HepG2 (cell line): ENCODE measurements around the gene PPP2R2C. TPM values are rescaled to one million over a fixed set of nuclear protein-coding genes. Genes with fewer than 3 reads are reported as not detected.

Experiments used
- GTF3A ChIP-seq: sonication (generic); formaldehyde crosslinking; conservative IDR thresholded peaks from 2 replicates; pipeline ENCODE4 v1.4.0; 2020; ENCODE audit warnings: mild to moderate bottlenecking, missing genetic modification reagents
- KDM2A ChIP-seq: sonication (generic); formaldehyde crosslinking; IDR thresholded peaks from 2 replicates; pipeline ENCODE4 v1.4.0; 2020; ENCODE audit warnings: low read depth, missing genetic modification reagents, borderline replicate concordance
- SMARCC2 ChIP-seq: fragments of 450-650 bp; IDR thresholded peaks from 2 replicates; pipeline ENCODE4 v1.6.1; 2017; ENCODE audit warnings: antibody characterized with exemption, mild to moderate bottlenecking
- WIZ ChIP-seq: sonication (generic); formaldehyde crosslinking; IDR thresholded peaks from 2 replicates; pipeline ENCODE4 v1.5.1; 2020; ENCODE audit warnings: mild to moderate bottlenecking, missing genetic modification reagents
- ZEB1 ChIP-seq: IDR thresholded peaks from 2 replicates; pipeline ENCODE4 v1.6.1; 2012; ENCODE audit warnings: mild to moderate bottlenecking, low read depth, inconsistent platforms; ENCODE audit not compliant: insufficient replicate concordance
- ZNF556 ChIP-seq: sonication (generic); formaldehyde crosslinking; IDR thresholded peaks from 2 replicates; pipeline ENCODE4 v1.4.0; 2020; ENCODE audit warnings: mild to moderate bottlenecking, missing genetic modification reagents, borderline replicate concordance
- ZNF724P ChIP-seq: sonication (generic); formaldehyde crosslinking; IDR thresholded peaks from 2 replicates; pipeline ENCODE4 v1.8.0; 2022; ENCODE audit warnings: missing genetic modification reagents, borderline replicate concordance
- ZSCAN25 ChIP-seq: sonication (generic); formaldehyde crosslinking; IDR thresholded peaks from 2 replicates; pipeline ENCODE4 v1.8.0; 2022; ENCODE audit warnings: mild to moderate bottlenecking, missing genetic modification reagents
- polyA plus RNA-seq, 8 experiments: library from polyadenylated mRNA; depleted of rRNA in 3 of 8; stranded (reverse) in 7 of 8; unstranded in 1 of 8; fragments of >200 nt; fragmentation: Illumina TruSeq in 4 of 8; extraction: Trizol in 4 of 8; gene quantifications; 2 replicates each; pipeline versions ENCODE4 v1.2.1 to v1.2.3, GENCODE V29; 2011 to 2016; ENCODE audit warnings: low read depth in 4 of 8, missing spikeins in 1 of 8, mixed read lengths in 1 of 8; ENCODE audit not compliant: insufficient read depth in 1 of 8
- total RNA-seq, 5 experiments: library from RNA; depleted of rRNA; stranded (reverse); fragments of >200 nt; fragmentation: Illumina TruSeq; extraction: Trizol; gene quantifications; 2 replicates each; pipeline ENCODE4 v1.2.3, GENCODE V29; 2016; ENCODE audit warnings: low read depth in 1 of 5
- TF ChIP-seq, protein P1 (sequence below): sonication (generic); formaldehyde crosslinking; IDR thresholded peaks from 2 replicates; pipeline ENCODE4 v1.5.0; 2020; ENCODE audit warnings: mild to moderate bottlenecking, missing genetic modification reagents
- TF ChIP-seq, protein P2 (sequence below): sonication (generic); formaldehyde crosslinking; IDR thresholded peaks from 2 replicates; pipeline ENCODE4 v1.4.0; 2020; ENCODE audit warnings: missing genetic modification reagents
- TF ChIP-seq, protein P3 (sequence below): sonication (generic); formaldehyde crosslinking; IDR thresholded peaks from 2 replicates; pipeline ENCODE4 v1.4.0; 2020; ENCODE audit warnings: mild to moderate bottlenecking, missing genetic modification reagents, borderline replicate concordance
- TF ChIP-seq, protein P4 (sequence below): sonication (generic); formaldehyde crosslinking; IDR thresholded peaks from 2 replicates; pipeline ENCODE4 v1.4.0; 2020; ENCODE audit warnings: missing genetic modification reagents, borderline replicate concordance
- TF ChIP-seq, protein P5 (sequence below): sonication (generic); formaldehyde crosslinking; IDR thresholded peaks from 2 replicates; pipeline ENCODE4 v1.5.1; 2020; ENCODE audit warnings: missing genetic modification reagents, mild to moderate bottlenecking, borderline replicate concordance

PPP2R2C gene
- total and polyA plus RNA-seq, 2 of the 13 experiments (the other 11 are each of a cell fraction or from before 2014, with no cell fraction given), result 0.60 to 8.6 TPM

DNA sequence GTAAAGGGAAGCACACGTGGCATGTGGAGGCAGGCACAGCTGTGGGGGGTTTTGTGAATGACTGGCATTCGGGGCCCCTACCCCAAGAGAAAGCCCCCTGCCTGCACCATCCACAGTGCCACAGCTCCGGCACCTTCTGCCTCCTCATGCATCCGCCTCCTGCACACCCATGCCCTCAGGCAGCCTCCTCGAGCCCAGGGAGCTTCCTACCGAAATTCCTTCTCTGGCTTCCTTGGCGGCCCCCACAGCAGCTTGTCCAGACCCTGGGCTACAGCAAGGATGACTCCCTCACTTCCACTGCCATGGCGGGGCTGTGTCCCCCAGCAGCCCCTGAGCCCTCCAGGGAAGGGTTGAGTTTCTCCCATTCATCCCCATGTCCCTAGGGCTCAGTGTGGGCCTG, 102.9 kb downstream of the PPP2R2C start (continued):
- TF ChIP-seq, protein P1, sequence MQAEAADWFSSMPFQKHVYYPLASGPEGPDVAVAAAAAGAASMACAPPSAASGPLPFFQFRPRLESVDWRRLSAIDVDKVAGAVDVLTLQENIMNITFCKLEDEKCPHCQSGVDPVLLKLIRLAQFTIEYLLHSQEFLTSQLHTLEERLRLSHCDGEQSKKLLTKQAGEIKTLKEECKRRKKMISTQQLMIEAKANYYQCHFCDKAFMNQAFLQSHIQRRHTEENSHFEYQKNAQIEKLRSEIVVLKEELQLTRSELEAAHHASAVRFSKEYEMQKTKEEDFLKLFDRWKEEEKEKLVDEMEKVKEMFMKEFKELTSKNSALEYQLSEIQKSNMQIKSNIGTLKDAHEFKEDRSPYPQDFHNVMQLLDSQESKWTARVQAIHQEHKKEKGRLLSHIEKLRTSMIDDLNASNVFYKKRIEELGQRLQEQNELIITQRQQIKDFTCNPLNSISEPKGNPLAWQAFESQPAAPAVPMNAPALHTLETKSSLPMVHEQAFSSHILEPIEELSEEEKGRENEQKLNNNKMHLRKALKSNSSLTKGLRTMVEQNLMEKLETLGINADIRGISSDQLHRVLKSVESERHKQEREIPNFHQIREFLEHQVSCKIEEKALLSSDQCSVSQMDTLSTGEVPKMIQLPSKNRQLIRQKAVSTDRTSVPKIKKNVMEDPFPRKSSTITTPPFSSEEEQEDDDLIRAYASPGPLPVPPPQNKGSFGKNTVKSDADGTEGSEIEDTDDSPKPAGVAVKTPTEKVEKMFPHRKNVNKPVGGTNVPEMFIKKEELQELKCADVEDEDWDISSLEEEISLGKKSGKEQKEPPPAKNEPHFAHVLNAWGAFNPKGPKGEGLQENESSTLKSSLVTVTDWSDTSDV (CRISPR knock-in tag), result no peak
- TF ChIP-seq ZNF724P (no peak), SMARCC2 (no peak), ZEB1 (no peak), ZNF556 (CRISPR knock-in tag) (no peak), KDM2A (no peak), WIZ (CRISPR knock-in tag) (no peak), ZSCAN25 (CRISPR knock-in tag) (no peak), GTF3A (CRISPR knock-in tag) (no peak)
- TF ChIP-seq, protein P2, sequence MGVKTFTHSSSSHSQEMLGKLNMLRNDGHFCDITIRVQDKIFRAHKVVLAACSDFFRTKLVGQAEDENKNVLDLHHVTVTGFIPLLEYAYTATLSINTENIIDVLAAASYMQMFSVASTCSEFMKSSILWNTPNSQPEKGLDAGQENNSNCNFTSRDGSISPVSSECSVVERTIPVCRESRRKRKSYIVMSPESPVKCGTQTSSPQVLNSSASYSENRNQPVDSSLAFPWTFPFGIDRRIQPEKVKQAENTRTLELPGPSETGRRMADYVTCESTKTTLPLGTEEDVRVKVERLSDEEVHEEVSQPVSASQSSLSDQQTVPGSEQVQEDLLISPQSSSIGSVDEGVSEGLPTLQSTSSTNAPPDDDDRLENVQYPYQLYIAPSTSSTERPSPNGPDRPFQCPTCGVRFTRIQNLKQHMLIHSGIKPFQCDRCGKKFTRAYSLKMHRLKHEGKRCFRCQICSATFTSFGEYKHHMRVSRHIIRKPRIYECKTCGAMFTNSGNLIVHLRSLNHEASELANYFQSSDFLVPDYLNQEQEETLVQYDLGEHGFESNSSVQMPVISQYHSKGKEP (CRISPR knock-in tag), result no peak
- TF ChIP-seq, protein P3, sequence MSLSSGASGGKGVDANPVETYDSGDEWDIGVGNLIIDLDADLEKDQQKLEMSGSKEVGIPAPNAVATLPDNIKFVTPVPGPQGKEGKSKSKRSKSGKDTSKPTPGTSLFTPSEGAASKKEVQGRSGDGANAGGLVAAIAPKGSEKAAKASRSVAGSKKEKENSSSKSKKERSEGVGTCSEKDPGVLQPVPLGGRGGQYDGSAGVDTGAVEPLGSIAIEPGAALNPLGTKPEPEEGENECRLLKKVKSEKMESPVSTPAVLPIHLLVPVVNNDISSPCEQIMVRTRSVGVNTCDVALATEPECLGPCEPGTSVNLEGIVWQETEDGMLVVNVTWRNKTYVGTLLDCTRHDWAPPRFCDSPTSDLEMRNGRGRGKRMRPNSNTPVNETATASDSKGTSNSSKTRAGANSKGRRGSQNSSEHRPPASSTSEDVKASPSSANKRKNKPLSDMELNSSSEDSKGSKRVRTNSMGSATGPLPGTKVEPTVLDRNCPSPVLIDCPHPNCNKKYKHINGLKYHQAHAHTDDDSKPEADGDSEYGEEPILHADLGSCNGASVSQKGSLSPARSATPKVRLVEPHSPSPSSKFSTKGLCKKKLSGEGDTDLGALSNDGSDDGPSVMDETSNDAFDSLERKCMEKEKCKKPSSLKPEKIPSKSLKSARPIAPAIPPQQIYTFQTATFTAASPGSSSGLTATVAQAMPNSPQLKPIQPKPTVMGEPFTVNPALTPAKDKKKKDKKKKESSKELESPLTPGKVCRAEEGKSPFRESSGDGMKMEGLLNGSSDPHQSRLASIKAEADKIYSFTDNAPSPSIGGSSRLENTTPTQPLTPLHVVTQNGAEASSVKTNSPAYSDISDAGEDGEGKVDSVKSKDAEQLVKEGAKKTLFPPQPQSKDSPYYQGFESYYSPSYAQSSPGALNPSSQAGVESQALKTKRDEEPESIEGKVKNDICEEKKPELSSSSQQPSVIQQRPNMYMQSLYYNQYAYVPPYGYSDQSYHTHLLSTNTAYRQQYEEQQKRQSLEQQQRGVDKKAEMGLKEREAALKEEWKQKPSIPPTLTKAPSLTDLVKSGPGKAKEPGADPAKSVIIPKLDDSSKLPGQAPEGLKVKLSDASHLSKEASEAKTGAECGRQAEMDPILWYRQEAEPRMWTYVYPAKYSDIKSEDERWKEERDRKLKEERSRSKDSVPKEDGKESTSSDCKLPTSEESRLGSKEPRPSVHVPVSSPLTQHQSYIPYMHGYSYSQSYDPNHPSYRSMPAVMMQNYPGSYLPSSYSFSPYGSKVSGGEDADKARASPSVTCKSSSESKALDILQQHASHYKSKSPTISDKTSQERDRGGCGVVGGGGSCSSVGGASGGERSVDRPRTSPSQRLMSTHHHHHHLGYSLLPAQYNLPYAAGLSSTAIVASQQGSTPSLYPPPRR, result no peak
- TF ChIP-seq, protein P4, sequence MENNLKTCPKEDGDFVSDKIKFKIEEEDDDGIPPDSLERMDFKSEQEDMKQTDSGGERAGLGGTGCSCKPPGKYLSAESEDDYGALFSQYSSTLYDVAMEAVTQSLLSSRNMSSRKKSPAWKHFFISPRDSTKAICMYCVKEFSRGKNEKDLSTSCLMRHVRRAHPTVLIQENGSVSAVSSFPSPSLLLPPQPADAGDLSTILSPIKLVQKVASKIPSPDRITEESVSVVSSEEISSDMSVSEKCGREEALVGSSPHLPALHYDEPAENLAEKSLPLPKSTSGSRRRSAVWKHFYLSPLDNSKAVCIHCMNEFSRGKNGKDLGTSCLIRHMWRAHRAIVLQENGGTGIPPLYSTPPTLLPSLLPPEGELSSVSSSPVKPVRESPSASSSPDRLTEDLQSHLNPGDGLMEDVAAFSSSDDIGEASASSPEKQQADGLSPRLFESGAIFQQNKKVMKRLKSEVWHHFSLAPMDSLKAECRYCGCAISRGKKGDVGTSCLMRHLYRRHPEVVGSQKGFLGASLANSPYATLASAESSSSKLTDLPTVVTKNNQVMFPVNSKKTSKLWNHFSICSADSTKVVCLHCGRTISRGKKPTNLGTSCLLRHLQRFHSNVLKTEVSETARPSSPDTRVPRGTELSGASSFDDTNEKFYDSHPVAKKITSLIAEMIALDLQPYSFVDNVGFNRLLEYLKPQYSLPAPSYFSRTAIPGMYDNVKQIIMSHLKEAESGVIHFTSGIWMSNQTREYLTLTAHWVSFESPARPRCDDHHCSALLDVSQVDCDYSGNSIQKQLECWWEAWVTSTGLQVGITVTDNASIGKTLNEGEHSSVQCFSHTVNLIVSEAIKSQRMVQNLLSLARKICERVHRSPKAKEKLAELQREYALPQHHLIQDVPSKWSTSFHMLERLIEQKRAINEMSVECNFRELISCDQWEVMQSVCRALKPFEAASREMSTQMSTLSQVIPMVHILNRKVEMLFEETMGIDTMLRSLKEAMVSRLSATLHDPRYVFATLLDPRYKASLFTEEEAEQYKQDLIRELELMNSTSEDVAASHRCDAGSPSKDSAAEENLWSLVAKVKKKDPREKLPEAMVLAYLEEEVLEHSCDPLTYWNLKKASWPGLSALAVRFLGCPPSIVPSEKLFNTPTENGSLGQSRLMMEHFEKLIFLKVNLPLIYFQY (CRISPR knock-in tag), result no peak
- TF ChIP-seq, protein P5, sequence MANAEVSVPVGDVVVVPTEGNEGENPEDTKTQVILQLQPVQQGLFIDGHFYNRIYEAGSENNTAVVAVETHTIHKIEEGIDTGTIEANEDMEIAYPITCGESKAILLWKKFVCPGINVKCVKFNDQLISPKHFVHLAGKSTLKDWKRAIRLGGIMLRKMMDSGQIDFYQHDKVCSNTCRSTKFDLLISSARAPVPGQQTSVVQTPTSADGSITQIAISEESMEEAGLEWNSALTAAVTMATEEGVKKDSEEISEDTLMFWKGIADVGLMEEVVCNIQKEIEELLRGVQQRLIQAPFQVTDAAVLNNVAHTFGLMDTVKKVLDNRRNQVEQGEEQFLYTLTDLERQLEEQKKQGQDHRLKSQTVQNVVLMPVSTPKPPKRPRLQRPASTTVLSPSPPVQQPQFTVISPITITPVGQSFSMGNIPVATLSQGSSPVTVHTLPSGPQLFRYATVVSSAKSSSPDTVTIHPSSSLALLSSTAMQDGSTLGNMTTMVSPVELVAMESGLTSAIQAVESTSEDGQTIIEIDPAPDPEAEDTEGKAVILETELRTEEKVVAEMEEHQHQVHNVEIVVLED (CRISPR knock-in tag), result no peak
